Trophoblast cell (in vitro differentiated cells and primary cell): Measurements from ENCODE around the gene FAM136A. TPM values are rescaled to one million over a fixed set of nuclear protein-coding genes. Genes with fewer than 3 reads are reported as not detected.

Source experiments
- DNase-seq, 2 donors: peaks; one replicate each; pipeline ENCODE4 v3.0.0-alpha.2; 2016
- H2AFZ ChIP-seq: 2 replicates; pipeline ENCODE4 v1.6.1; 2013; ENCODE audit warnings: low read length, moderate library complexity, mild to moderate bottlenecking; ENCODE audit not compliant: insufficient read depth, poor library complexity
- H2AK5ac ChIP-seq: 2 replicates; pipeline ENCODE4 v1.6.1; 2013; ENCODE audit warnings: mild to moderate bottlenecking, low read length
- H2BK120ac ChIP-seq: 2 replicates; pipeline ENCODE4 v1.6.1; 2013; ENCODE audit warnings: low read length, mild to moderate bottlenecking, moderate library complexity; ENCODE audit not compliant: insufficient read depth, poor library complexity
- H2BK12ac ChIP-seq: 2 replicates; pipeline ENCODE4 v1.6.1; 2013; ENCODE audit warnings: mild to moderate bottlenecking, low read length, moderate library complexity
- H2BK5ac ChIP-seq: 2 replicates; pipeline ENCODE4 v1.6.1; 2013; ENCODE audit warnings: low read length, low read depth, moderate library complexity, mild to moderate bottlenecking; ENCODE audit not compliant: poor library complexity
- H3K14ac ChIP-seq: 2 replicates; pipeline ENCODE4 v1.6.1; 2013; ENCODE audit warnings: mild to moderate bottlenecking, low read length
- H3K18ac ChIP-seq: 2 replicates; pipeline ENCODE4 v1.6.1; 2013; ENCODE audit warnings: mild to moderate bottlenecking, low read length
- H3K23ac ChIP-seq: 2 replicates; pipeline ENCODE4 v1.6.1; 2013; ENCODE audit warnings: low read length
- H3K27ac ChIP-seq: 2 replicates; pipeline ENCODE4 v1.5.1; 2013; ENCODE audit warnings: low read depth, mild to moderate bottlenecking, inconsistent platforms, low read length, moderate library complexity
- H3K27me3 ChIP-seq: 2 replicates; pipeline ENCODE4 v1.6.1; 2013; ENCODE audit warnings: inconsistent platforms, mild to moderate bottlenecking, low read length, moderate library complexity; ENCODE audit not compliant: insufficient read depth
- H3K36me3 ChIP-seq, 2 experiments: 1 replicate in 1 of 2; 2 replicates in 1 of 2; pipeline ENCODE4 v1.6.1; 2013; ENCODE audit warnings: low read length in 2 of 2, mild to moderate bottlenecking in 2 of 2, moderate library complexity in 1 of 2; ENCODE audit not compliant: insufficient read depth in 2 of 2, control insufficient read depth in 1 of 2
- H3K4ac ChIP-seq: 2 replicates; pipeline ENCODE4 v1.6.1; 2013; ENCODE audit warnings: low read depth, mild to moderate bottlenecking, low read length, moderate library complexity
- H3K4me1 ChIP-seq, 2 experiments: 1 replicate in 1 of 2; 2 replicates in 1 of 2; pipeline ENCODE4 v1.6.1; 2013; ENCODE audit warnings: low read length in 2 of 2, mild to moderate bottlenecking in 2 of 2, moderate library complexity in 1 of 2; ENCODE audit not compliant: insufficient read depth in 2 of 2, control insufficient read depth in 1 of 2
- H3K4me2 ChIP-seq: 2 replicates; pipeline ENCODE4 v1.6.1; 2013; ENCODE audit warnings: inconsistent platforms, mild to moderate bottlenecking, low read length, moderate library complexity
- H3K4me3 ChIP-seq: 2 replicates; pipeline ENCODE4 v1.5.1; 2013; ENCODE audit warnings: mild to moderate bottlenecking, low read depth, low read length, inconsistent platforms
- H3K79me1 ChIP-seq: one replicate; pipeline ENCODE4 v1.6.1; 2013; ENCODE audit warnings: low read length
- H3K79me2 ChIP-seq: 2 replicates; pipeline ENCODE4 v1.6.1; 2013; ENCODE audit warnings: low read length, mild to moderate bottlenecking; ENCODE audit not compliant: control insufficient read depth, insufficient read depth, poor library complexity
- H3K9ac ChIP-seq: 2 replicates; pipeline ENCODE4 v1.6.1; 2013; ENCODE audit warnings: mild to moderate bottlenecking, low read length
- H3K9me3 ChIP-seq: 2 replicates; pipeline ENCODE4 v1.6.1; 2013; ENCODE audit warnings: low read depth, mild to moderate bottlenecking, control low read depth, inconsistent platforms, low read length; ENCODE audit not compliant: insufficient read depth
- H4K12ac ChIP-seq: 2 replicates; pipeline ENCODE4 v1.6.1; 2013; ENCODE audit warnings: low read depth, mild to moderate bottlenecking, low read length, moderate library complexity
- H4K8ac ChIP-seq: 2 replicates; pipeline ENCODE4 v1.6.1; 2013; ENCODE audit warnings: low read depth, mild to moderate bottlenecking, low read length, moderate library complexity
- H4K91ac ChIP-seq: one replicate; pipeline ENCODE4 v1.6.1; 2013; ENCODE audit warnings: low read depth, mild to moderate bottlenecking, low read length, moderate library complexity
- WGBS: extraction: QIAGEN DNeasy Blood & Tissue Kit; methylation state at CpG from one replicate; pipeline ENCODE4 v1.1.7; 2013; ENCODE audit warnings: missing lambda C conversion rate; ENCODE audit not compliant: insufficient read length, insufficient coverage; ENCODE audit errors: extremely low coverage; 5-methylcytosine and 5-hydroxymethylcytosine counted together
- polyA plus RNA-seq: library from polyadenylated mRNA; stranded (reverse); fragments of 200-250 nt; gene quantifications from 2 replicates; pipeline ENCODE4 v1.2.3, GENCODE V29; 2013

The FAM136A gene
- polyA plus RNA-seq: 31.3 and 31.9 TPM in 2 replicates

DNA sequence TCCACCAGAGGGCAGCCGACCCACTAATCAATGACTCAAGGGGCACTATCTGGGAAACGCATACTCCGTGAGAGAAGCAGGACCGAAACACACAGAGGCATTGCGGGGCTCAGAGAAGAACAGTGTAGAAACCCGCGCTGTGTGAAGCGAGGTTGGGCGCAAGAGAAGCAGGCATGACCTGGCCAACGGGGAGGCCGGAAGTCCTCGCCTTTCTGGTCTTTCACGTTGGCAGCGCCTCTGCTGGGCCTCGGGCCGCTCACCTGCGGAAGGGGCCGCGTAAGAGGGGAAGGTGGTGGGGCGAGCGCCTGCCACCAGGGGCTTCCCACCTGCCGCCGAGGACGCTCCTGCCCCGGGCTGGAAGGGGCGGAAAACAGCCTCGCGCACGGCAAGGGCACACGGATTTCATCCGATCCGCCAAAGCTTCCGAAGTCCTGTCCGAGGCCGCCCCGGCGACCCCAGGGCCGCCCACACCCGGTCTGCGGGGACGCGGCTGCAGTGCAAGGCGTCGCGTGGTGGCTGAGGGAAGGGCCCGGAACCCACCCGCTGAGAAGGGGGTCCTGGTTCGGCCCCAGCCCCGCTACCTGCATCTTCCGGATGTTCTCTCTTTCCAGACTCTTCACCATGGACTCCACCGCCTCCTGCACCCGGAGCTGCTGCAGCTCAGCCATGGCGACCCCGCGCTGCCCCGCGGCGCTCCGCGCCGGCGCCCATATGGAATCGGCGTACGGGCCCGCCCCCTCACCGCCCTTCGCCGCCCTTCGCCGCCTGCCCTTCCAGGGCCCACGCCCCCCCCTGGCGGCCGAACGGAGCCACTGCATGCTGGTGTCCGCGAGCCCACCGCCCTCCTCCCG, at the start of gene FAM136A:
Gene FAM136A (minus strand): TSS at position 724 of the 851 bp plus-strand sequence. CDS start 56 bp downstream, at position 668.
- Histone ChIP-seq H3K36me3 (peaks cover 6 to 22% of the 10 kb centered on the region in 2 experiments), H4K12ac (peak within 1 kb of the TSS; percentile 82), H3K4ac (peak within 1 kb of the TSS; percentile 48), H4K91ac (peak within 1 kb of the TSS; percentile 81), H2AK5ac (peak within 1 kb of the TSS; percentile 34), H3K9me3 (peaks cover 1% of the 10 kb centered on the region), H3K27ac (peak within 1 kb of the TSS; percentile 62), H4K8ac (peak within 1 kb of the TSS; percentile 91), H3K4me1 (no peaks in the 10 kb centered on the region), H3K27me3 (no peaks in the 10 kb centered on the region), H2BK5ac (peak within 1 kb of the TSS; percentile 69), H2BK120ac (peak within 1 kb of the TSS; percentile 54), H3K18ac (peak within 1 kb of the TSS; percentile 86), H3K4me2 (peak within 1 kb of the TSS; percentile 88), H3K79me1 (peaks cover 7% of the 10 kb centered on the region), H3K79me2 (peaks cover 6% of the 10 kb centered on the region), H3K4me3 (peak within 1 kb of the TSS; percentile 81), H2BK12ac (no peak within 1 kb of the TSS), H3K14ac (peak within 1 kb of the TSS; percentile 84), H3K23ac (no peak within 1 kb of the TSS), H3K9ac (peak within 1 kb of the TSS; percentile 63), H2AFZ (peak within 1 kb of the TSS; percentile 84)
- peak; percentile 73 to 92 for DNase-seq
- WGBS: no CpG with 5 or more reads among the region's 79 CpGs

DNA sequence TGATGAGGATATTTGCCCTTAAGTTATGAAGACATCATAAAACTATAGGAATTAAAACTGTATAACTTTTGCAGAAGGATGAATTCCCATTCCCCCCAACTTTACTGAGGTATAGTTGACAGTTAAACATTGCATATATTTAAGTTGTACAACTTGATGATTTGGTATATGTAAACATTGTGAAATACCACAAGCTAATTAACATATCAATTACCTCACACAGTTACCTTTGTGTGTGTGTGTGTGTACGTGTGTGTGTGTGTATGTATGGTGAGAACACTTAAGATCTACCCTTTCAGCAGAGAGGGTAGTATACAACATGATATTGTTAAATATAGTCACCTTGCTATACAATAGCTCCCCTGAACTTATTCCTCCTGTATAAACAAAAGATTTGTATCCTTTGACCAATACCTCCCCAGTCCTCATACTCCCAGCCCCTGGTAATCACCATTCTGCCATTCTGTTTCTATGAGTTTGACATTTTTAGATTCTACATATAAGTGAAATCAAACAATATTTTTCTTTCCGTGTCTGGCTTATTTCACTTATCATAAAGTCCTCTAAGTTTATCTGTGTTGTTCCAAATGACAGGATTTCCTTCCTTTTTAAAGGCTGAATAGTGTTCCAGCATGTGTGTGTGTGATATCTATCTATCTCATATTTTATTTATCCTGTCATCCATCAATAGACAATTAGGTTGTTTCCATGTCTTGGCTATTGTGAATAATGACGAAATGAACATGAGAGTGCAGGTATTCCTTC, 48.2 kb upstream of the FAM136A start:
- Histone ChIP-seq H3K36me3 (no peaks in the 10 kb centered on the region), H3K27me3 (no peaks in the 10 kb centered on the region), H4K8ac (no peak overlapping the region), H2AK5ac (no peak overlapping the region), H3K4me2 (no peak overlapping the region), H3K79me2 (no peaks in the 10 kb centered on the region), H3K18ac (no peak overlapping the region), H3K27ac (no peak overlapping the region), H3K23ac (no peak overlapping the region), H3K9me3 (no peaks in the 10 kb centered on the region), H4K91ac (no peak overlapping the region), H3K4me1 (no peaks in the 10 kb centered on the region), H4K12ac (no peak overlapping the region), H3K79me1 (no peaks in the 10 kb centered on the region), H2AFZ (no peak overlapping the region), H3K4ac (no peak overlapping the region), H2BK5ac (no peak overlapping the region), H3K14ac (no peak overlapping the region), H3K9ac (no peak overlapping the region), H3K4me3 (no peak overlapping the region), H2BK12ac (no peak overlapping the region), H2BK120ac (no peak overlapping the region)
- no peak for DNase-seq
- WGBS: no CpG with 5 or more reads among the region's 3 CpGs

DNA sequence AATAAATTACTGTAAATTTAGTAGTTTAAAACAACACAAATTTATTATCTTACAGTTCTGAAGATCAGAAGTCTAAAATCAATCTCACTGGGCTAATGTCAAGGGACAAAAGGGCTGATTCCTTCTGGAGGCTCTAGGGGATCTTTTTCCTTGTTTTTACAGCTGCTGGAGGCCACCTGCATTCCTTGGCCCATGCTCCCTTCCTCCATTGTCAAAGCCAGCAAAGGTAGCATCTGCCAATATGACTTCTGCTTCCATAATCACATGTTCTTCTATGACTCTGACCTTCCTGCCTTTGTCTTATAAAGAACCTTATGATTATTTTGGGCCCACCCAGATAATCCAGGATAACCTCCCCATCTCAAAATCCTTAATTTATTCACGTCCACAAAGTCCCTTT, 46.0 kb upstream of the FAM136A start:
- Histone ChIP-seq H2AFZ (no peak overlapping the region), H3K36me3 (no peaks in the 10 kb centered on the region), H3K79me2 (no peaks in the 10 kb centered on the region), H4K12ac (no peak overlapping the region), H4K91ac (no peak overlapping the region), H2BK120ac (no peak overlapping the region), H3K27ac (no peak overlapping the region), H3K27me3 (no peaks in the 10 kb centered on the region), H4K8ac (no peak overlapping the region), H3K23ac (no peak overlapping the region), H3K4me3 (no peak overlapping the region), H2BK5ac (no peak overlapping the region), H3K4me1 (no peaks in the 10 kb centered on the region), H3K9me3 (peaks cover 3% of the 10 kb centered on the region), H2BK12ac (no peak overlapping the region), H3K79me1 (no peaks in the 10 kb centered on the region), H3K4me2 (no peak overlapping the region), H3K18ac (no peak overlapping the region), H3K14ac (no peak overlapping the region), H3K4ac (no peak overlapping the region), H2AK5ac (no peak overlapping the region), H3K9ac (no peak overlapping the region)
- no CpG with 5 or more reads among the region's 1 CpG for WGBS
- no peak for DNase-seq

DNA sequence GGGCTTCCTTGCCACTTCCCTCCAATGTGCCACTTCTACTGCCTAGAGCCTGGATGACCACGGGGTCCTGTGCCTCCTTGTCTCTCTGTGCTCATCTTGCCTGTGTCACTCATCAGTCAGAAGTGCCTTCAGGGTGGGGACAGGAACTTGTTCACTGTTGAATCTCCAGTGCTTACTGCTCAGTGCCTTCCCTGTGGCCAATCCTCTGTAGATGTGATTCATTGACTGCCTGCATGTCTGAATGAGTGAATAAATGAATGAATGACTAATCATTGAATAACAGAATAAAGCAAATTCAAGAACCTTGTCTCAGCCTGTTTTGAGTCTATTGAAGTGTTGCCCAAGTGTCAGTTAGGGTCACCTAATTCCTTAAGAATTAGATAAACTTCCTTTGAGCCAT, 42.3 kb upstream of the FAM136A start:
- DNase-seq: no peak
- Histone ChIP-seq H3K79me2 (no peaks in the 10 kb centered on the region), H2BK120ac (no peak overlapping the region), H3K4ac (no peak overlapping the region), H3K36me3 (no peaks in the 10 kb centered on the region), H3K27ac (no peak overlapping the region), H3K9ac (no peak overlapping the region), H3K14ac (no peak overlapping the region), H3K4me1 (no peaks in the 10 kb centered on the region), H2AFZ (no peak overlapping the region), H3K4me2 (no peak overlapping the region), H3K23ac (no peak overlapping the region), H2AK5ac (no peak overlapping the region), H3K27me3 (no peaks in the 10 kb centered on the region), H3K4me3 (no peak overlapping the region), H2BK12ac (no peak overlapping the region), H3K79me1 (no peaks in the 10 kb centered on the region), H3K18ac (no peak overlapping the region), H4K91ac (no peak overlapping the region), H3K9me3 (peaks cover 3% of the 10 kb centered on the region), H4K12ac (no peak overlapping the region), H2BK5ac (no peak overlapping the region), H4K8ac (no peak overlapping the region)
- no CpG with 5 or more reads among the region's 1 CpG for WGBS
